Transverse colon (tissue), 4 donors: ENCODE measurements around the gene NPTXR. TPM values are rescaled to one million over a fixed set of nuclear protein-coding genes. Genes with fewer than 3 reads are reported as not detected.

Source experiments
- DNase-seq: peaks from one replicate; pipeline ENCODE4 v3.0.0-alpha.2; 2019
- H3K27ac ChIP-seq, 4 donors: fragments of 200-600 bp; sonication (generic); 2 replicates each; pipeline ENCODE4 v1.5.1; 2016 to 2018; ENCODE audit warnings: inconsistent platforms in 4 of 4
- H3K27me3 ChIP-seq: fragments of 200-600 bp; sonication (generic); 2 replicates; pipeline ENCODE4 v1.5.1; 2017; ENCODE audit warnings: inconsistent platforms
- H3K36me3 ChIP-seq, 4 donors: fragments of 200-600 bp; sonication (generic); 2 replicates each; pipeline ENCODE4 v1.5.1; 2017 to 2019; ENCODE audit warnings: inconsistent platforms in 4 of 4
- H3K4me1 ChIP-seq, 4 donors: fragments of 200-600 bp; sonication (generic); 2 replicates each; pipeline ENCODE4 v1.5.1; 2017 to 2020; ENCODE audit warnings: inconsistent platforms in 4 of 4
- H3K4me3 ChIP-seq, 4 donors: fragments of 200-600 bp; sonication (generic); 1 replicate in 1 of 4; 2 replicates in 3 of 4; pipeline versions ENCODE4 v1.5.1 to v1.6.1; 2017 to 2019; ENCODE audit warnings: inconsistent platforms in 4 of 4
- H3K9me3 ChIP-seq, 2 donors: fragments of 200-600 bp; sonication (generic); 2 replicates each; pipeline ENCODE4 v1.5.1; 2017 to 2019; ENCODE audit warnings: inconsistent platforms in 2 of 2
- EP300 ChIP-seq: sonication (generic); formaldehyde crosslinking; IDR thresholded peaks from one replicate; pipeline ENCODE4 v1.6.1; 2017; ENCODE audit warnings: antibody characterized with exemption, low read depth
- POLR2A ChIP-seq: fragments of 450-650 bp; IDR thresholded peaks from one replicate; pipeline ENCODE4 v1.6.1; 2016; ENCODE audit warnings: antibody characterized with exemption, mild to moderate bottlenecking, moderate library complexity
- POLR2AphosphoS5 ChIP-seq, 3 donors: sonication (generic); formaldehyde crosslinking; IDR thresholded peaks; one replicate each; pipeline ENCODE4 v1.6.1; 2016; ENCODE audit warnings: antibody characterized with exemption in 3 of 3
- WGBS, 2 donors: methylation state at CpG; one replicate each; pipeline ENCODE4 v1.1.5; 2018; ENCODE audit warnings: low coverage in 1 of 2; 5-methylcytosine and 5-hydroxymethylcytosine counted together
- in situ Hi-C, 4 donors: fragments of 200-750 bp; cut with MboI; loops; one replicate each; pipeline versions ENCODE4 v1.15.0 to v1.15.1; 2017; ENCODE audit warnings: low sequenced_read_pairs in 3 of 4, low pct_ligation_motif_present in 1 of 4, low pct_unique_long_range_greater_than_20kb in 1 of 4
- intact Hi-C: fragments of 100-400 bp; cut with DNase I; formaldehyde crosslinking; loops from one replicate; pipeline ENCODE4 v1.15.1; 2023; ENCODE audit warnings: low total_unique reads
- total RNA-seq, 4 donors: library from RNA; depleted of rRNA; stranded (reverse); fragments of >200 nt; gene quantifications; one replicate each; pipeline ENCODE4 v1.1.0, GENCODE V29; 2016
- TF ChIP-seq, protein P1 (sequence below), 5 experiments: fragments of 200-600 bp in 3 of 5; fragments of 450-650 bp in 2 of 5; sonication (generic) in 3 of 5; IDR thresholded peaks; 1 replicate in 2 of 5; 2 replicates in 3 of 5; pipeline ENCODE4 v1.5.1; 2016 to 2017; ENCODE audit warnings: antibody characterized with exemption in 5 of 5, inconsistent platforms in 3 of 5, mild to moderate bottlenecking in 2 of 5, moderate library complexity in 1 of 5

Gene NPTXR
- total RNA-seq, 4 donors from 2014 or later = 0.75 to 27.9 (median 1.8) TPM

DNA sequence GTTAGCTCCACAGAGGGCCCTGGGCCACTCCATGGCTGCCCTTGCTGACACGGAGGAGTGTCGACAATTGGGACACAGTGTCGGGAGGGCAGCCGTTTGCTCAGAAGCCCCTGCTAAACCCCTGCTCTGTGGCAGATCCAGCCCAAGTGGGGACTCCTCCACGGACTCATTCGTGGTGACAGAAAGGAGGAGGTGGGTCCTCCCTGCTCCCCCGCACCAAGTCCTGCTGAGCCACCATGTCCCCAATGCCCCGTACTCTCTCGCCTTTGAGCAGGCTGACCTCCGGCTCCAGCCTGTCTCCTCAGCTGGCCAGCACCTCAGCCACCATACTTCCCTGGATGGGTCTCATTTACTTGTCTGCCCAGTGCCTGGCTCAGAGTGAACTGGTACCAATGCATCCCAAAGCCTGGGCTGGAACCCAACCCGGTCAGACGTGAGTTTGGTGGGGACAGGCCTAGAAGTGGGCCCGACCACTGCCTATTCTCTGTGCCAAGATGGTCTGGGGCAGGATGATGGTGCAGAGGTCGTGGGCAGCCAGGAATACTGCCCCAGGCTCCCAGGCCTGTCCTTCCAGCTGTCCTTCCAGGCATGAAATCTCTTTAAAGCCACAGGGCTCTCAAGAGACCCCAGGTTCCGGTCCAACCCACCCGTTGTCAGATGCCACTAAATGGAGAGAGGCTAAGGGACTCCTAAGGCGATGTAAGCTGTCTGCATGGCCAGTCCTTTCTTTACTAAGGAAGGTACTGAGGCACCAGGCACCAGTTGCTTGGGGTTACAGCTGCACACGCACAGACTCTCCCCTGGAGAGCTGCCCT is 23.9 kb upstream of the NPTXR start:
- H3K4me3 ChIP-seq = no peak overlapping the region
- no peak overlapping the region for H3K27ac ChIP-seq
- in situ Hi-C loops = loop anchor here in 2 of 4 donors (10.0 to 25.0 kb wide), 2 partner anchors 245 to 247 kb away; no protein-coding TSS in a partner anchor
- peaks cover 29 to 56% (median 48%) of the 10 kb centered on the region in 4 donors for H3K4me1 ChIP-seq
- no peaks in the 10 kb centered on the region for H3K9me3 ChIP-seq
- no peak for TF ChIP-seq POLR2A
- TF ChIP-seq, protein P1, sequence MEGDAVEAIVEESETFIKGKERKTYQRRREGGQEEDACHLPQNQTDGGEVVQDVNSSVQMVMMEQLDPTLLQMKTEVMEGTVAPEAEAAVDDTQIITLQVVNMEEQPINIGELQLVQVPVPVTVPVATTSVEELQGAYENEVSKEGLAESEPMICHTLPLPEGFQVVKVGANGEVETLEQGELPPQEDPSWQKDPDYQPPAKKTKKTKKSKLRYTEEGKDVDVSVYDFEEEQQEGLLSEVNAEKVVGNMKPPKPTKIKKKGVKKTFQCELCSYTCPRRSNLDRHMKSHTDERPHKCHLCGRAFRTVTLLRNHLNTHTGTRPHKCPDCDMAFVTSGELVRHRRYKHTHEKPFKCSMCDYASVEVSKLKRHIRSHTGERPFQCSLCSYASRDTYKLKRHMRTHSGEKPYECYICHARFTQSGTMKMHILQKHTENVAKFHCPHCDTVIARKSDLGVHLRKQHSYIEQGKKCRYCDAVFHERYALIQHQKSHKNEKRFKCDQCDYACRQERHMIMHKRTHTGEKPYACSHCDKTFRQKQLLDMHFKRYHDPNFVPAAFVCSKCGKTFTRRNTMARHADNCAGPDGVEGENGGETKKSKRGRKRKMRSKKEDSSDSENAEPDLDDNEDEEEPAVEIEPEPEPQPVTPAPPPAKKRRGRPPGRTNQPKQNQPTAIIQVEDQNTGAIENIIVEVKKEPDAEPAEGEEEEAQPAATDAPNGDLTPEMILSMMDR (IDR thresholded peaks at IDR 0.05) = no peak
- no peak for TF ChIP-seq EP300
- TF ChIP-seq POLR2AphosphoS5 (IDR thresholded peaks at IDR 0.05) = no peak
- WGBS, 2 donors = 90% methylated on average over 18 of the region's 18 CpGs; no CpG with 5 or more reads in 1 of the 2 donors
- DNase-seq = no peak
- H3K36me3 ChIP-seq = no peaks in the 10 kb centered on the region
- peaks cover 13% of the 10 kb centered on the region for H3K27me3 ChIP-seq
- intact Hi-C loops = loop anchor here (1.0 to 10.0 kb wide), 4 partner anchors 103 to 267 kb away; partner anchors contain the start of gene APOBEC3B

DNA sequence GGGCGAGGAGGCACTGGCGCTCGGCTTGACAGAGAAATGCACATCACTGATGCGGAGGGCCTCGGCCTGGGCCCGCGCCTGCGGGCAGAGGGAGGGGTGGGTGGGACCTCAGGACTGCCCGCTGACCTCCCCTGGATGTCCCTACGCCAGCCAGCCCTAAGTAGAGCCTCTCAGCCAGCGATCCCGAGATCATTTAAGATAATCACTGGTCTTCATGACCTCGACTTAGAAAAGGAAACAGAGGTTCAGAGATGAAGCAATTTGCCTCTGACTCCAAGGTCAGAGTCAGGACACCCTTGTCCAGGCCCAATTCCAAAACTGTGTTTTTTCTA is 23.3 kb upstream of the NPTXR start:
- DNase-seq = no peak
- H3K27ac ChIP-seq = no peak overlapping the region
- peaks cover 11% of the 10 kb centered on the region for H3K27me3 ChIP-seq
- H3K9me3 ChIP-seq = no peaks in the 10 kb centered on the region
- TF ChIP-seq POLR2AphosphoS5 (IDR thresholded peaks at IDR 0.05) (no peak), EP300 (no peak), POLR2A (no peak)
- TF ChIP-seq, protein P1 (IDR thresholded peaks at IDR 0.05) = no peak
- peaks cover 32 to 57% (median 47%) of the 10 kb centered on the region in 4 donors for H3K4me1 ChIP-seq
- in situ Hi-C loops (loop anchor here in 2 of 4 donors (10.0 to 25.0 kb wide), 2 partner anchors 245 to 248 kb away; no protein-coding TSS in a partner anchor), intact Hi-C loops (loop anchor here (5.0 to 10.0 kb wide), 3 partner anchors 102 to 268 kb away; partner anchors contain the start of gene APOBEC3B)
- 90% methylated on average over 13 of the region's 13 CpGs; no CpG with 5 or more reads in 1 of the 2 donors for WGBS, 2 donors
- H3K36me3 ChIP-seq = no peaks in the 10 kb centered on the region
- no peak overlapping the region for H3K4me3 ChIP-seq

GRCh38 chr22:38866399-38867123 is 22.7 kb upstream of the NPTXR start:
- TF ChIP-seq POLR2AphosphoS5 (IDR thresholded peaks at IDR 0.05) = no peak
- TF ChIP-seq POLR2A = no peak
- TF ChIP-seq, protein P1 (IDR thresholded peaks at IDR 0.05) = no peak
- TF ChIP-seq EP300 = no peak
- in situ Hi-C loops = loop anchor here in 2 of 4 donors (10.0 to 25.0 kb wide), 2 partner anchors 246 to 248 kb away; no protein-coding TSS in a partner anchor
- no peak for DNase-seq
- 88% methylated on average over 68 of the region's 75 CpGs; no CpG with 5 or more reads in 1 of the 2 donors for WGBS, 2 donors
- Histone ChIP-seq H3K36me3 (no peaks in the 10 kb centered on the region), H3K27ac (no peak overlapping the region), H3K4me3 (no peak overlapping the region), H3K4me1 (peaks cover 32 to 59% (median 47%) of the 10 kb centered on the region in 4 donors), H3K27me3 (peaks cover 8% of the 10 kb centered on the region), H3K9me3 (no peaks in the 10 kb centered on the region)
- intact Hi-C loops = loop anchor here (5.0 to 10.0 kb wide), 3 partner anchors 102 to 268 kb away; partner anchors contain the start of gene APOBEC3B

- intact Hi-C loops (loop anchor here (5.0 to 10.0 kb wide), 3 partner anchors 101 to 269 kb away; partner anchors contain the start of gene APOBEC3B), in situ Hi-C loops (loop anchor here in 2 of 4 donors (10.0 to 25.0 kb wide), 2 partner anchors 246 to 249 kb away; no protein-coding TSS in a partner anchor)
- Histone ChIP-seq H3K27ac (peak overlapping the region in 1 of 4 donors; percentile 15), H3K9me3 (no peaks in the 10 kb centered on the region), H3K36me3 (no peaks in the 10 kb centered on the region), H3K27me3 (peaks cover 4% of the 10 kb centered on the region), H3K4me1 (peaks cover 32 to 55% (median 45%) of the 10 kb centered on the region in 4 donors), H3K4me3 (no peak overlapping the region)
- TF ChIP-seq POLR2AphosphoS5 (IDR thresholded peaks at IDR 0.05) (no peak), EP300 (no peak), POLR2A (no peak)
- TF ChIP-seq, protein P1 (IDR thresholded peaks at IDR 0.05) = no peak
- no peak for DNase-seq
- WGBS, 2 donors = 87% methylated on average over 14 of the region's 15 CpGs; no CpG with 5 or more reads in 1 of the 2 donors
Measured at GRCh38 chr22:38866024-38866398, 22.2 kb upstream of the NPTXR start.
